ENCODE results near the gene TMEM14C. TPM values are rescaled to one million over a fixed set of nuclear protein-coding genes. Genes with fewer than 3 reads are reported as not detected.

TMEM14C gene
- total RNA-seq = 34.2 TPM

- peak; percentile 96 for DNase-seq
These were observed at the start of gene TMEM14C for GRCh38 chr6:10722820-10723566. TSS of gene TMEM14C (plus strand) at chr6:10723070. CDS start at chr6:10724614, 1,544 bp downstream.

GRCh38 chr6:10676403-10676802 is 46.5 kb upstream of the TMEM14C start:
- no peak for DNase-seq

- no peak for DNase-seq
These were observed 44.4 kb upstream of the TMEM14C start for GRCh38 chr6:10678456-10678855.

- no peak for DNase-seq
These were observed 41.1 kb upstream of the TMEM14C start for GRCh38 chr6:10681795-10682194.

GRCh38 chr6:10682355-10682988 is 40.4 kb upstream of the TMEM14C start:
- no peak for DNase-seq

- no peak for DNase-seq
These were observed 38.3 kb upstream of the TMEM14C start for GRCh38 chr6:10684618-10685017.

GRCh38 chr6:10685092-10685915 is 37.6 kb upstream of the TMEM14C start:
- no peak for DNase-seq

- DNase-seq = no peak
These were observed 36.0 kb upstream of the TMEM14C start for GRCh38 chr6:10686901-10687300.

GRCh38 chr6:10687582-10687981 is 35.3 kb upstream of the TMEM14C start:
- DNase-seq = no peak

- no peak for DNase-seq
These were observed 32.0 kb upstream of the TMEM14C start for GRCh38 chr6:10690651-10691445.

GRCh38 chr6:10692965-10693538 is 29.8 kb upstream of the TMEM14C start:
- DNase-seq = no peak

- peak; percentile 90 for DNase-seq
These were observed 28.4 kb upstream of the TMEM14C start, which contains the start of the genes C6orf52 and PAK1IP1 for GRCh38 chr6:10694302-10695085. TSS of gene C6orf52 (minus strand) at chr6:10694616. CDS start at chr6:10687550, 7,066 bp downstream. TSS of gene PAK1IP1 (plus strand) at chr6:10694972. CDS start at chr6:10694986, 14 bp downstream.

GRCh38 chr6:10695086-10695657 is 27.7 kb upstream of the TMEM14C start:
- no peak for DNase-seq

GRCh38 chr6:10696655-10697054 is 26.2 kb upstream of the TMEM14C start:
- DNase-seq = no peak

- DNase-seq = no peak
These were observed 8.9 kb upstream of the TMEM14C start for GRCh38 chr6:10713962-10714361.

- DNase-seq = no peak
These were observed 3.4 kb upstream of the TMEM14C start for GRCh38 chr6:10719296-10719963.

- no peak for DNase-seq
These were observed 3.0 kb upstream of the TMEM14C start for GRCh38 chr6:10719964-10720264.

GRCh38 chr6:10720265-10720959 is 2.5 kb upstream of the TMEM14C start:
- no peak for DNase-seq

Data from occipital lobe (tissue), 2 donors.